Tibial nerve (tissue), 4 donors: Measurements from ENCODE around the gene NKD1. TPM values are rescaled to one million over a fixed set of nuclear protein-coding genes. Genes with fewer than 3 reads are reported as not detected.

ENCODE experiments used
- DNase-seq, 2 donors: peaks; one replicate each; pipeline ENCODE4 v3.0.0-alpha.2; 2019; ENCODE audit warnings: low spot score in 2 of 2
- H3K27ac ChIP-seq, 4 donors: fragments of 200-600 bp; sonication (generic) in 3 of 4; one replicate each; pipeline ENCODE4 v1.5.1; 2017 to 2019; ENCODE audit warnings: mild to moderate bottlenecking in 1 of 4
- H3K27me3 ChIP-seq, 2 donors: fragments of 200-600 bp; sonication (generic) in 1 of 2; one replicate each; pipeline versions ENCODE4 v1.5.1 to v1.6.0; 2017 to 2019
- H3K36me3 ChIP-seq, 3 donors: fragments of 200-600 bp; sonication (generic); one replicate each; pipeline ENCODE4 v1.5.1; 2018 to 2019
- H3K4me1 ChIP-seq, 4 donors: fragments of 200-600 bp; sonication (generic) in 3 of 4; one replicate each; pipeline ENCODE4 v1.5.1; 2017 to 2019
- H3K4me3 ChIP-seq, 4 donors: fragments of 200-600 bp; sonication (generic) in 3 of 4; one replicate each; pipeline ENCODE4 v1.5.1; 2017 to 2019; ENCODE audit warnings: mild to moderate bottlenecking in 1 of 4, moderate library complexity in 1 of 4
- H3K9me3 ChIP-seq, 4 donors: fragments of 200-600 bp; sonication (generic) in 3 of 4; one replicate each; pipeline ENCODE4 v1.5.1; 2017 to 2019
- CTCF ChIP-seq, 5 experiments: fragments of 200-600 bp in 3 of 5; fragments of 450-650 bp in 2 of 5; sonication (generic) in 3 of 5; IDR thresholded peaks; one replicate each; pipeline ENCODE4 v1.5.1; 2016 to 2019; ENCODE audit warnings: antibody characterized with exemption in 5 of 5, mild to moderate bottlenecking in 3 of 5, moderate library complexity in 2 of 5
- EP300 ChIP-seq, 2 donors: sonication (generic); formaldehyde crosslinking; IDR thresholded peaks; one replicate each; pipeline ENCODE4 v1.6.1; 2017; ENCODE audit warnings: antibody characterized with exemption in 2 of 2, mild to moderate bottlenecking in 1 of 2
- POLR2A ChIP-seq, 2 donors: fragments of 450-650 bp; IDR thresholded peaks; one replicate each; pipeline ENCODE4 v1.6.1; 2017; ENCODE audit warnings: antibody characterized with exemption in 2 of 2, mild to moderate bottlenecking in 2 of 2, moderate library complexity in 2 of 2
- WGBS, 2 donors: methylation state at CpG; one replicate each; pipeline ENCODE4 v1.1.5; 2018; 5-methylcytosine and 5-hydroxymethylcytosine counted together
- total RNA-seq, 4 donors: library from RNA; depleted of rRNA; stranded (reverse); fragments of >200 nt; gene quantifications; one replicate each; pipeline ENCODE4 v1.1.0, GENCODE V29; 2016

NKD1 gene
- total RNA-seq, 4 donors from 2014 or later = 20.1 to 92.4 (median 43.1) TPM

- H3K27me3 ChIP-seq = no peaks in the 10 kb centered on the region
- no peak overlapping the region for H3K4me3 ChIP-seq
- H3K36me3 ChIP-seq = peaks cover 0 to 12% (median 0%) of the 10 kb centered on the region in 3 donors
- TF ChIP-seq POLR2A (IDR thresholded peaks at IDR 0.05) = no peak
- no peak for TF ChIP-seq EP300 (IDR thresholded peaks at IDR 0.05)
- TF ChIP-seq CTCF (IDR thresholded peaks at IDR 0.05) = no peak
- WGBS, 2 donors = 88 to 90% methylated on average over 18 to 21 of the region's 21 CpGs
- peaks cover 0 to 9% (median 0%) of the 10 kb centered on the region in 4 donors for H3K4me1 ChIP-seq
- no peak overlapping the region for H3K27ac ChIP-seq
- no peak for DNase-seq
- peaks cover 0 to 15% (median 4%) of the 10 kb centered on the region in 4 donors for H3K9me3 ChIP-seq
Observed at GRCh38 chr16:50667497-50668367, 119.5 kb downstream of the NKD1 start.

GRCh38 chr16:50668368-50669008 lies 120.3 kb downstream of the NKD1 start:
- H3K4me1 ChIP-seq = peaks cover 0 to 9% (median 0%) of the 10 kb centered on the region in 4 donors
- WGBS, 2 donors = 49 to 64% methylated on average over 4 to 5 of the region's 5 CpGs
- H3K27ac ChIP-seq = no peak overlapping the region

DNA sequence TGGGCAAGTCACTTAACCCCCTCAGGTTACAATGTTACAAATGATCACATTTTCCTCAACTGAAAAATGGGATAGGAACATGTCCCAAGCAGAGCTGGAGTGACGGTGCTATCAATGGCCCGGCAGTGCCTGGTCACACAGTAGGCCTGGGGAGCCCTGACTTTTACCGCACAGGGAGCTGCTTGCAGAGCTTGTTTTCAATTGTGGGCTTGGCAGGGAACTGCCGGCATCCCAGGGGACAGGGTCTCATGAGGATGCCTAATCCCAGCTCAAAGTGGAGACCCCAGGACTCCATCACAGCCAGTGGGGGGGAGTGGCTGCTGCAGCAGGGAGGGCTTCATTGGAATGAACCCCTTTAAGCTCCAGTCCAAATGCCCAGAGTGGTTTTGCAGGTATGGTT lies 121.5 kb downstream of the NKD1 start:
- H3K36me3 ChIP-seq = peaks cover 0 to 25% (median 0%) of the 10 kb centered on the region in 3 donors
- no peak for DNase-seq
- TF ChIP-seq CTCF (IDR thresholded peaks at IDR 0.05) (no peak), EP300 (IDR thresholded peaks at IDR 0.05) (no peak), POLR2A (IDR thresholded peaks at IDR 0.05) (no peak)
- peaks cover 0 to 8% (median 0%) of the 10 kb centered on the region in 4 donors for H3K4me1 ChIP-seq
- peaks cover 0 to 28% (median 4%) of the 10 kb centered on the region in 4 donors for H3K9me3 ChIP-seq
- no peak overlapping the region for H3K27ac ChIP-seq
- 93 to 97% methylated on average over 4 of the region's 4 CpGs for WGBS, 2 donors
- H3K27me3 ChIP-seq = no peaks in the 10 kb centered on the region
- no peak overlapping the region for H3K4me3 ChIP-seq

More at GRCh38 chr16:50668368-50669008, 120.3 kb downstream of the NKD1 start:
- peaks cover 0 to 20% (median 0%) of the 10 kb centered on the region in 3 donors for H3K36me3 ChIP-seq
- peaks cover 0 to 23% (median 4%) of the 10 kb centered on the region in 4 donors for H3K9me3 ChIP-seq
- no peak overlapping the region for H3K4me3 ChIP-seq
- no peak for TF ChIP-seq POLR2A (IDR thresholded peaks at IDR 0.05)
- no peak for TF ChIP-seq CTCF (IDR thresholded peaks at IDR 0.05)
- TF ChIP-seq EP300 (IDR thresholded peaks at IDR 0.05) = no peak
- no peak for DNase-seq
- H3K27me3 ChIP-seq = no peaks in the 10 kb centered on the region

DNA sequence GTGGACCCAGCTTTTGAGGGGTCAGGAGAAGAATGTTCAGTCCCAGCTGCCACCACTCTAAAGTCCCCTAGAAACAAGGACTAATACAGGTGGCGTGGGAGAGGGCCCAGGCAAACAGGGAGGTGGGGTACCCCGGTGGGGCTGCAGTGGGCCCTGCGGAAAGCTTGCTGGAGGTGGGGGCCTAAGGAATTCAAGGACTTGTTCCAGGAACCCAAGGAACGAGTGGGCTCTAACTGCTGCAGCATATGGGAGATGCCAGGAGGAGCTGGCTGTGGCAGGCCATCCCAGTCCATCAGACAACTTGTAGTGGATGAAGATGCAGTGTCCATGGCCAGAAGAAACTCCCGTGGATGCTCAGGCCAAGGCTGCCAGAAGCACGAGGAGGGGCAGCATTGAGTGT lies 122.3 kb downstream of the NKD1 start:
- TF ChIP-seq CTCF (IDR thresholded peaks at IDR 0.05) (no peak), POLR2A (IDR thresholded peaks at IDR 0.05) (no peak), EP300 (IDR thresholded peaks at IDR 0.05) (no peak)
- no peak overlapping the region for H3K27ac ChIP-seq
- peaks cover 0 to 25% (median 0%) of the 10 kb centered on the region in 3 donors for H3K36me3 ChIP-seq
- H3K9me3 ChIP-seq = peaks cover 0 to 28% (median 4%) of the 10 kb centered on the region in 4 donors
- H3K27me3 ChIP-seq = no peaks in the 10 kb centered on the region
- 89 to 94% methylated on average over 6 of the region's 6 CpGs for WGBS, 2 donors
- DNase-seq = no peak
- H3K4me3 ChIP-seq = no peak overlapping the region
- H3K4me1 ChIP-seq = peaks cover 0 to 2% (median 0%) of the 10 kb centered on the region in 4 donors
